Sigmoid colon (tissue), 7 donors: Measurements from ENCODE around the gene SYNJ1. TPM values are rescaled to one million over a fixed set of nuclear protein-coding genes. Genes with fewer than 3 reads are reported as not detected.
"Not testable (repeated sequence)": the region's sequence is repeated elsewhere in the genome, so short reads cannot be mapped to it uniquely, and the experiment has no call there.

Experiments
- DNase-seq: peaks from one replicate; pipeline ENCODE4 v3.0.0-alpha.2; 2019
- H3K27ac ChIP-seq, 4 donors: fragments of 200-600 bp; sonication (generic); one replicate each; pipeline ENCODE4 v1.5.1; 2016 to 2019; ENCODE audit warnings: mild to moderate bottlenecking in 1 of 4
- H3K27me3 ChIP-seq, 3 donors: fragments of 200-600 bp; sonication (generic); one replicate each; pipeline ENCODE4 v1.5.1; 2019; ENCODE audit warnings: mild to moderate bottlenecking in 1 of 3
- H3K36me3 ChIP-seq, 4 donors: fragments of 200-600 bp; sonication (generic); one replicate each; pipeline ENCODE4 v1.5.1; 2016 to 2019
- H3K4me1 ChIP-seq, 4 donors: fragments of 200-600 bp; sonication (generic); one replicate each; pipeline ENCODE4 v1.5.1; 2017 to 2019
- H3K4me3 ChIP-seq, 4 donors: fragments of 200-600 bp; sonication (generic); one replicate each; pipeline ENCODE4 v1.5.1; 2017 to 2019; ENCODE audit warnings: mild to moderate bottlenecking in 2 of 4, moderate library complexity in 1 of 4
- H3K9me3 ChIP-seq, 4 donors: fragments of 200-600 bp in 3 of 4; sonication (generic) in 3 of 4; one replicate each; pipeline versions ENCODE4 v1.5.1 to v1.6.1; 2013 to 2019
- CTCF ChIP-seq, 4 experiments: fragments of 450-650 bp in 3 of 4; fragments of 200-600 bp in 1 of 4; IDR thresholded peaks; one replicate each; pipeline ENCODE4 v1.5.1; 2016 to 2019; ENCODE audit warnings: antibody characterized with exemption in 4 of 4, mild to moderate bottlenecking in 3 of 4, moderate library complexity in 2 of 4
- EP300 ChIP-seq, 4 donors: sonication (generic); formaldehyde crosslinking; IDR thresholded peaks; one replicate each; pipeline ENCODE4 v1.6.1; 2017; ENCODE audit warnings: antibody characterized with exemption in 4 of 4
- POLR2A ChIP-seq, 2 donors: fragments of 450-650 bp; IDR thresholded peaks; one replicate each; pipeline ENCODE4 v1.6.1; 2016; ENCODE audit warnings: antibody characterized with exemption in 2 of 2, mild to moderate bottlenecking in 2 of 2, moderate library complexity in 2 of 2
- POLR2AphosphoS5 ChIP-seq, 4 donors: sonication (generic); formaldehyde crosslinking; IDR thresholded peaks; one replicate each; pipeline ENCODE4 v1.6.1; 2017; ENCODE audit warnings: antibody characterized with exemption in 4 of 4
- WGBS, 2 donors: extraction: QIAGEN DNeasy Blood & Tissue Kit; methylation state at CpG; one replicate each; pipeline ENCODE4 v1.1.7; 2013; 5-methylcytosine and 5-hydroxymethylcytosine counted together
- intact Hi-C: fragments of 100-400 bp; cut with DNase I; formaldehyde crosslinking; loops from one replicate; pipeline ENCODE4 v1.15.1; 2023
- polyA plus RNA-seq, 3 donors: library from polyadenylated mRNA; stranded (reverse); fragments of 200-250 nt; gene quantifications; one replicate each; pipeline ENCODE4 v1.2.3, GENCODE V29; 2013
- total RNA-seq, 4 donors: library from RNA; depleted of rRNA; stranded (reverse); fragments of >200 nt; gene quantifications; one replicate each; pipeline ENCODE4 v1.1.0, GENCODE V29; 2016
- donor health status: healthy with polysubstance abuse.
- donor health status: Bipolar disorder and iron deficiency.
- donor health status: healthy.

SYNJ1 gene
- total RNA-seq: 10 to 100 TPM in 1 of 4 donors, 1 to 10 TPM in 3; 4.9 to 12.0 (median 9.3) TPM
- 1 to 10 TPM; 3.7 to 5.1 (median 4.2) TPM for polyA plus RNA-seq

- peak within 1 kb of the TSS; percentile 71 to 96 (median 92) for H3K4me3 ChIP-seq
- intact Hi-C loops: loop anchor here (2.0 kb wide), 1 partner anchor 43 kb away; the partner anchor contains the start of gene PAXBP1
- peak; percentile 98 for DNase-seq
- no peaks in the 10 kb centered on the region for H3K9me3 ChIP-seq
- peaks cover 0 to 12% (median 0%) of the 10 kb centered on the region in 4 donors for H3K36me3 ChIP-seq
- H3K4me1 ChIP-seq: peaks cover 0 to 19% (median 15%) of the 10 kb centered on the region in 4 donors
- 0 to 1% methylated on average over 79 of the region's 79 CpGs for WGBS, 2 donors
- TF ChIP-seq EP300 (IDR thresholded peaks at IDR 0.05) (peak in 1 of 4 donors; percentile 18), POLR2A (IDR thresholded peaks at IDR 0.05) (peak; percentile 73 to 75), CTCF (IDR thresholded peaks at IDR 0.05) (peak in 1 of 4 experiments; percentile 10), POLR2AphosphoS5 (IDR thresholded peaks at IDR 0.05) (peak; percentile 78 to 94 (median 90))
- H3K27me3 ChIP-seq: no peaks in the 10 kb centered on the region
- peak within 1 kb of the TSS; percentile 89 to 96 (median 94) for H3K27ac ChIP-seq
These were observed at the start of gene SYNJ1 for GRCh38 chr21:32727687-32728455. TSS of gene SYNJ1 (minus strand) at chr21:32728013. CDS start at chr21:32726895, 1,118 bp downstream.

- WGBS, 2 donors: 95 to 96% methylated on average over 1 of the region's 1 CpG
- TF ChIP-seq POLR2AphosphoS5 (IDR thresholded peaks at IDR 0.05): no peak
- TF ChIP-seq EP300 (IDR thresholded peaks at IDR 0.05): no peak
- TF ChIP-seq CTCF (IDR thresholded peaks at IDR 0.05): no peak
- DNase-seq: no peak
- intact Hi-C loops: no loop called here
- Histone ChIP-seq H3K4me3 (no peak overlapping the region), H3K4me1 (peaks cover 0 to 10% (median 5%) of the 10 kb centered on the region in 4 donors), H3K36me3 (no peaks in the 10 kb centered on the region), H3K27ac (no peak overlapping the region), H3K9me3 (no peaks in the 10 kb centered on the region), H3K27me3 (no peaks in the 10 kb centered on the region)
These were observed 49.5 kb upstream of the SYNJ1 start for GRCh38 chr21:32777269-32777668.

GRCh38 chr21:32776743-32777142 is 48.9 kb upstream of the SYNJ1 start:
- TF ChIP-seq CTCF (IDR thresholded peaks at IDR 0.05) (no peak), POLR2A (IDR thresholded peaks at IDR 0.05) (no peak)
- peaks cover 0 to 10% (median 5%) of the 10 kb centered on the region in 4 donors for H3K4me1 ChIP-seq
- no peak overlapping the region for H3K27ac ChIP-seq
- no peaks in the 10 kb centered on the region for H3K36me3 ChIP-seq
- no peak overlapping the region for H3K4me3 ChIP-seq
- H3K9me3 ChIP-seq: no peaks in the 10 kb centered on the region
- no peak for DNase-seq
- 93 to 94% methylated on average over 6 of the region's 6 CpGs for WGBS, 2 donors
- no peaks in the 10 kb centered on the region for H3K27me3 ChIP-seq
- intact Hi-C loops: no loop called here

- H3K9me3 ChIP-seq, H3K27me3 ChIP-seq, DNase-seq, H3K36me3 ChIP-seq: not testable (repeated sequence)
- WGBS, 2 donors: 84 to 94% methylated on average over 11 of the region's 11 CpGs
- intact Hi-C loops: loop anchor here (5.0 kb wide), 2 partner anchors 361 to 629 kb away; partner anchors contain the start of genes EVA1C and IFNGR2
- Histone ChIP-seq H3K27ac (peak overlapping the region; percentile 92 to 97 (median 93)), H3K4me3 (peak overlapping the region in 3 of 4 donors; percentile 87 to 94 (median 92)), H3K4me1 (peaks cover 0 to 39% (median 33%) of the 10 kb centered on the region in 4 donors)
These were observed 45.2 kb upstream of the SYNJ1 start for GRCh38 chr21:32773048-32773344.

GRCh38 chr21:32772281-32773047 is 44.7 kb upstream of the SYNJ1 start:
- WGBS, 2 donors: 9 to 25% methylated on average over 13 of the region's 13 CpGs
- H3K27me3 ChIP-seq: no peaks in the 10 kb centered on the region
- peaks cover 0 to 45% (median 37%) of the 10 kb centered on the region in 4 donors for H3K4me1 ChIP-seq
- peak overlapping the region; percentile 92 to 97 (median 93) for H3K27ac ChIP-seq
- intact Hi-C loops: loop anchor here (5.0 kb wide), 2 partner anchors 360 to 630 kb away; partner anchors contain the start of genes EVA1C and IFNGR2
- peak overlapping the region; percentile 35 to 94 (median 90) for H3K4me3 ChIP-seq
- no peaks in the 10 kb centered on the region for H3K9me3 ChIP-seq
- no peak for DNase-seq
- TF ChIP-seq CTCF (IDR thresholded peaks at IDR 0.05): no peak
- no peak for TF ChIP-seq POLR2A (IDR thresholded peaks at IDR 0.05)
- no peak for TF ChIP-seq EP300 (IDR thresholded peaks at IDR 0.05)
- TF ChIP-seq POLR2AphosphoS5 (IDR thresholded peaks at IDR 0.05): no peak
- H3K36me3 ChIP-seq: no peaks in the 10 kb centered on the region
